ENCODE measurements around the gene CERK.

GRCh38 chr22:46639843-46640242 lies 98.2 kb downstream of the CERK start:
- TF ChIP-seq GATA2 (IDR thresholded peaks at IDR 0.05; ENCODE audit: low read depth, low read length) (no peak), GATA3 (IDR thresholded peaks at IDR 0.05; ENCODE audit: low read depth, low read length) (no peak)
